SK-N-SH (cell line): Measurements from ENCODE around the gene A4GNT.

Source experiments
- CTCF ChIP-seq: fragments of 200-600 bp; sonication (generic); IDR thresholded peaks from 2 replicates; pipeline ENCODE4 v1.6.1; 2017; ENCODE audit warnings: antibody characterized with exemption, mild to moderate bottlenecking, moderate library complexity
- JUND ChIP-seq: IDR thresholded peaks from 2 replicates; pipeline ENCODE4 v1.4.0; 2012

DNA sequence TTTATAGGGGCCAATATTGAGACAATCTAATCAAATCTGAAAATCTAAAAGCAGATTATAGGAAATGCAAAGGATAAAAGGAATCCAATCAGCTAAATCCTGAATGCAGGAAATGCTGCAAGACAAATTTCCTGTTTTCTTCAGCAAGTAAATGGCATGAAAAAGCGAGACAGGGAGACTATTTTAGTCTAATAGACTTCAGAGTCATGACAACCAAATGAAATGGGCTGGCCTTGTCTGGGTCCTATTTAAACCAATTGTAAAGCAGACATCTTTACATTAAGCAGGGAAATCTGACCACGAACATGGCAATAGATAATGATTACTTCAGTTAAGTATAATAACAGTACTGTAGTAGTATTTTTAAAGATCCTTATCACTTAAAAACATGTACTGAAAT, 40.4 kb upstream of the A4GNT start:
- TF ChIP-seq CTCF (no peak), JUND (no peak)
